Measurements from ENCODE around the gene EFNA5. TPM values are rescaled to one million over a fixed set of nuclear protein-coding genes. Genes with fewer than 3 reads are reported as not detected.

Gene EFNA5
- total and polyA plus RNA-seq, 2 of the 13 experiments (the other 11 are each of a cell fraction or from before 2014, with no cell fraction given), result not detected

DNA sequence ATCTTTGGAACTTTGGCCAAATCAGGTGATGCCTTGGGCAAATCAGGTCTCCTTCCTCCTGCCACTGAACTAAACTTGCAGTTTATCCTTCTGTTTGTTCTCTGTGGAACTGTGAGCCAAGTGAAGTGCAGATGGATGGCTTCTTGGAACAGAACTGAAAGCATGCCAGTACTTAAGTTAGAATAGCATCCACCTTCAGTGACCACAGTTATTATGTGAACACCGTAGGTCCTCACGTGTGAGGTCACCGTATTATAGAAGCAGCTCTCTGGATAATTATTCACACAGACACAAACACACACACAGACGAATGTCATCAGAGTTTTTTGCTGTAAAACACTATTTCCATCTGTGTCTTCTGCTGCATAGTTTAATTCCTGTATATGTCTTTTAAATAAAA is 162.6 kb downstream of the EFNA5 start:
- Histone ChIP-seq H2AFZ (ENCODE audit: low read length) (no peak overlapping the region), H3K9me3 (ENCODE audit: low read length) (no peaks in the 10 kb centered on the region), H3K36me3 (replicated peaks in 1 of 2; ENCODE audit: control insufficient read depth in 1 of 2, insufficient read depth in 2 of 2, low read length in 2 of 2) (no peaks in the 10 kb centered on the region), H4K20me1 (ENCODE audit: insufficient read depth, low read length) (no peaks in the 10 kb centered on the region), H3K79me2 (ENCODE audit: insufficient read depth, low read length) (no peaks in the 10 kb centered on the region), H3K27ac (ENCODE audit: extremely low read length, insufficient read depth, low read length) (no peak overlapping the region), H3K4me2 (ENCODE audit: low read depth, low read length) (no peak overlapping the region), H3K4me1 (ENCODE audit: insufficient read depth, low read length) (no peaks in the 10 kb centered on the region), H3K9ac (ENCODE audit: insufficient read depth, low read depth, low read length) (no peak overlapping the region), H3K27me3 (ENCODE audit: control insufficient read depth in 1 of 2, insufficient read depth in 2 of 2, low read length in 2 of 2) (no peaks in the 10 kb centered on the region), H3K4me3 (replicated peaks in 1 of 3; ENCODE audit: insufficient read depth in 1 of 3, low read depth in 2 of 3, low read length in 3 of 3) (no peak overlapping the region)
- in situ Hi-C loops (cut with HindIII; ENCODE audit: extremely low pct_ligation_motif_present, low pct_unique_long_range_greater_than_20kb), result no loop called here
- 24% methylated on average over 4 of the region's 4 CpGs for WGBS (ENCODE audit: low lambda C conversion rate)
- no TSS peak for BruUV-seq (replicated peaks)
- intact Hi-C loops (cut with micrococcal nuclease; ENCODE audit: unreplicated experiment), result no loop called here
- no peak for TF ChIP-seq ZNF225 (CRISPR knock-in tag; IDR thresholded peaks at IDR 0.05)
- FAIRE-seq (no peak), ATAC-seq (no peak), DNase-seq (ENCODE audit: low spot score) (no peak)
- ChIA-PET POLR2A (no interaction called here), CTCF (ENCODE audit: low intra/inter-chr PET ratio, low total read pairs) (no interaction called here)

DNA sequence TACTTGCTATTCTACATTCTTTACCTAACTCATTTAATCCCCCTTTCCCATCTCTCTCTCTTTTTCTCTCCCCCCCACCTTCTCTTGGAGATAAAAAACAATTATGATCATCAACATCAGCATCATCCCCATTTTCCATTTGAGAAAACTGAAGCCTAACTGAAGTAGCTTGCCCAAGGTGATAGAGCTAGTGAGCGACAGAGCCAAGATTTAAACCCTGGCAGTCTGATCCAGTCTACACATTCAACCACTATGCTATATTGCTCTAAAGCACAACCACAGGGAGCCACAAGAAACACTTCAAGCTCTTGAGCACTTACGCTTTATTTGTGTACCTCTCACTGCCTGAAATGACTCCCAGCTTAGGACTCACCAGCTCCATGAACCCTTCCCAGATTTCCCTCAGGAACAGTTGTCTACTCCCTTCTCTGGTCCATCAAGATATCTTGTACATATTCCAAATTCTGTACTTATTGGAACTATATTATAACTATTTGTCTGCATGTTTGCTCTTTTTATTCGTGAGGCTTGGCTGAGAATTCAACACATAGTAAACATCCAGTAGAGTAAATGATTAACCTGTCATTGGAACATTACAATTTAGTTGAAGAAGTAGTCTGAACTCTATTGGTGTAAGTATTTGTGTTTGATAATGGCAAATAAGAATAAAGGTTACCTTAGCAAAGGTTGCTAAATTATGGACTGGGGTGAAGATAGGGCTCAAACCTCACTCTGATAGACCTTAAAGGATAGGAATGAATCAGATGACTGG is 164.8 kb downstream of the EFNA5 start:
- no peak overlapping the region for H3K27ac ChIP-seq (ENCODE audit: extremely low read length, insufficient read depth, low read length)
- CTCF ChIA-PET (ENCODE audit: low intra/inter-chr PET ratio, low total read pairs), result no interaction called here

More for the DNA sequence above, 164.8 kb downstream of the EFNA5 start:
- H3K9ac ChIP-seq (ENCODE audit: insufficient read depth, low read depth, low read length), result no peak overlapping the region
- BruUV-seq (replicated peaks), result no TSS peak
- H3K79me2 ChIP-seq (ENCODE audit: insufficient read depth, low read length), result no peaks in the 10 kb centered on the region
- intact Hi-C loops (cut with micrococcal nuclease; ENCODE audit: unreplicated experiment) (no loop called here), in situ Hi-C loops (cut with HindIII; ENCODE audit: extremely low pct_ligation_motif_present, low pct_unique_long_range_greater_than_20kb) (no loop called here)
- no peak overlapping the region for H2AFZ ChIP-seq (ENCODE audit: low read length)
- no peaks in the 10 kb centered on the region for H4K20me1 ChIP-seq (ENCODE audit: insufficient read depth, low read length)
- H3K27me3 ChIP-seq (ENCODE audit: control insufficient read depth in 1 of 2, insufficient read depth in 2 of 2, low read length in 2 of 2), result 0 out of 5 replicates have a peak, but pooled peaks cover 0 to 2% of the 10 kb centered on the region in 2 experiments
- no peak overlapping the region for H3K4me2 ChIP-seq (ENCODE audit: low read depth, low read length)
- FAIRE-seq (no peak), DNase-seq (ENCODE audit: low spot score) (no peak), ATAC-seq (no peak)
- H3K4me1 ChIP-seq (ENCODE audit: insufficient read depth, low read length), result no peaks in the 10 kb centered on the region
- POLR2A ChIA-PET, result no interaction called here
- TF ChIP-seq ZNF101 (CRISPR knock-in tag; IDR thresholded peaks at IDR 0.05; ENCODE audit: borderline replicate concordance, low read depth) (no peak), CEBPG (CRISPR knock-in tag; IDR thresholded peaks at IDR 0.05) (no peak), ZNF672 (CRISPR knock-in tag; IDR thresholded peaks at IDR 0.05) (no peak), RORA (CRISPR knock-in tag; IDR thresholded peaks at IDR 0.05) (no peak), ZNF768 (CRISPR knock-in tag; IDR thresholded peaks at IDR 0.05) (no peak), ZNF747 (CRISPR knock-in tag; IDR thresholded peaks at IDR 0.05; ENCODE audit: borderline replicate concordance) (no peak), MAFF (IDR thresholded peaks at IDR 0.05; ENCODE audit: low read depth, low read length) (no peak), SRF (IDR thresholded peaks at IDR 0.05; ENCODE audit: low read depth, low read length) (no peak), ZNF577 (CRISPR knock-in tag; IDR thresholded peaks at IDR 0.05; ENCODE audit: borderline replicate concordance, low read depth) (no peak), NFRKB (IDR thresholded peaks at IDR 0.05) (no peak), ZNF737 (CRISPR knock-in tag; IDR thresholded peaks at IDR 0.05; ENCODE audit: borderline replicate concordance) (no peak), GATA4 (IDR thresholded peaks at IDR 0.05; ENCODE audit: borderline replicate concordance, low read depth) (no peak), SP1 (IDR thresholded peaks at IDR 0.05) (no peak), SP1 (CRISPR knock-in tag; IDR thresholded peaks at IDR 0.05) (no peak)
- TF ChIP-seq, protein P1, sequence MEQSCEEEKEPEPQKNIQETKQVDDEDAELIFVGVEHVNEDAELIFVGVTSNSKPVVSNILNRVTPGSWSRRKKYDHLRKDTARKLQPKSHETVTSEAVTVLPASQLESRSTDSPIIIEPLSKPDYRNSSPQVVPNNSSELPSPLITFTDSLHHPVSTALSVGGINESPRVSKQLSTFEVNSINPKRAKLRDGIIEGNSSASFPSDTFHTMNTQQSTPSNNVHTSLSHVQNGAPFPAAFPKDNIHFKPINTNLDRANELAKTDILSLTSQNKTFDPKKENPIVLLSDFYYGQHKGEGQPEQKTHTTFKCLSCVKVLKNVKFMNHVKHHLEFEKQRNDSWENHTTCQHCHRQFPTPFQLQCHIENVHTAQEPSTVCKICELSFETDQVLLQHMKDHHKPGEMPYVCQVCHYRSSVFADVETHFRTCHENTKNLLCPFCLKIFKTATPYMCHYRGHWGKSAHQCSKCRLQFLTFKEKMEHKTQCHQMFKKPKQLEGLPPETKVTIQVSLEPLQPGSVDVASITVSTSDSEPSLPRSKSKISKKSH (CRISPR knock-in tag; IDR thresholded peaks at IDR 0.05; ENCODE audit: borderline replicate concordance), result no peak
- TF ChIP-seq, protein P2, sequence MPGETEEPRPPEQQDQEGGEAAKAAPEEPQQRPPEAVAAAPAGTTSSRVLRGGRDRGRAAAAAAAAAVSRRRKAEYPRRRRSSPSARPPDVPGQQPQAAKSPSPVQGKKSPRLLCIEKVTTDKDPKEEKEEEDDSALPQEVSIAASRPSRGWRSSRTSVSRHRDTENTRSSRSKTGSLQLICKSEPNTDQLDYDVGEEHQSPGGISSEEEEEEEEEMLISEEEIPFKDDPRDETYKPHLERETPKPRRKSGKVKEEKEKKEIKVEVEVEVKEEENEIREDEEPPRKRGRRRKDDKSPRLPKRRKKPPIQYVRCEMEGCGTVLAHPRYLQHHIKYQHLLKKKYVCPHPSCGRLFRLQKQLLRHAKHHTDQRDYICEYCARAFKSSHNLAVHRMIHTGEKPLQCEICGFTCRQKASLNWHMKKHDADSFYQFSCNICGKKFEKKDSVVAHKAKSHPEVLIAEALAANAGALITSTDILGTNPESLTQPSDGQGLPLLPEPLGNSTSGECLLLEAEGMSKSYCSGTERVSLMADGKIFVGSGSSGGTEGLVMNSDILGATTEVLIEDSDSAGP (CRISPR knock-in tag; IDR thresholded peaks at IDR 0.05; ENCODE audit: borderline replicate concordance), result no peak
- 17% methylated on average over 3 of the region's 3 CpGs for WGBS (ENCODE audit: low lambda C conversion rate)
- H3K4me3 ChIP-seq (replicated peaks in 1 of 3; ENCODE audit: insufficient read depth in 1 of 3, low read depth in 2 of 3, low read length in 3 of 3), result no peak overlapping the region
- no peaks in the 10 kb centered on the region for H3K9me3 ChIP-seq (ENCODE audit: low read length)
- H3K36me3 ChIP-seq (replicated peaks in 1 of 2; ENCODE audit: control insufficient read depth in 1 of 2, insufficient read depth in 2 of 2, low read length in 2 of 2), result no peaks in the 10 kb centered on the region

Measured in HepG2 (cell line).